ENCODE results near the gene CTSW. TPM values are rescaled to one million over a fixed set of nuclear protein-coding genes. Genes with fewer than 3 reads are reported as not detected.
A peak's percentile ranks its signal among the peaks of the same experiment; 100 is the strongest.

CTSW gene
- polyA plus RNA-seq, 3 donors, result 0.71 to 1.3 (median 0.78) TPM

DNA sequence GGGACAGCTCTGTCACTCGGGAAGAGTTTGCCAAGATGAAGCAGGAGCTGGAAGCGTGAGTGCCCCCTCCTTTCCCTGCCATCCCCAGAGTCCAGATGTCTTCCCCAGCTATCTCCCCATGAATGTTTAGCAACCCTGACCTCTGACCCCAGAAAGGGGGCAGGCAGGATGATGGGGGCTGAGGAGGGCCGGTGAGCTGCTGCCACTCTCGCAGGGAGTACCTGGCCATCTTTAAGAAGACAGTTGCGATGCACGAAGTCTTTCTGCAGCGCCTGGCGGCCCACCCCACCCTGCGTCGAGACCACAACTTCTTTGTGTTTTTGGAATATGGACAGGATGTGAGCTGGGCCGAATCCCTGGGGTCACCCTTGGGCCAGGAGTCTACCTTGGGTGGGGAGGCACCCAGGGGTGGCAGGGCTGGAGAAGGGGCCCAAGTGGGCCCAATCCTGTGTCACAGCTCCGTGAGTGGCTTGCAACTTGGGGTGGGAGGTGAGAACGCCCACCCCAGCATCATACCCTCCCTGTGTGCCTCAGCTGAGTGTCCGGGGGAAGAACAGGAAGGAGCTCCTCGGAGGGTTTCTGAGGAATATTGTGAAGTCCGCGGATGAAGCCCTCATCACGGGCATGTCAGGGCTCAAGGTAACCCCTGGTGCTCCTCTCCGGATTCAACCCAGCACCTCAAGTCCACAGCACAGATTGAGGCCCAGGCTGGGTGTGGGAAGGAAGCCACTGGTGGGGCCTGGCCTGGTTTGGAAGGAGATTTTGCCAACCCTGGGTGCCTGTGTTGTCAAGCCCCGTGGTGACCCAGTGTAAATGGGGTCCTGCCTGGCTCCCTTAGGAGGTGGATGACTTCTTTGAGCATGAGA lies 29.2 kb upstream of the CTSW start:
- Histone ChIP-seq H3K27me3 (ENCODE audit: control insufficient read depth in 2 of 2, insufficient read depth in 2 of 2, low read length in 2 of 2) (no peaks in the 10 kb centered on the region), H4K20me1 (ENCODE audit: insufficient read depth, low read length) (peaks cover 60% of the 10 kb centered on the region), H3K79me2 (ENCODE audit: insufficient read depth, low read length) (peaks cover 23% of the 10 kb centered on the region), H3K4me3 (replicated peaks in 1 of 3; ENCODE audit: low read depth in 2 of 3, low read length in 3 of 3) (no peak overlapping the region), H3K27ac (ENCODE audit: low read depth in 1 of 2, low read length in 2 of 2) (peak overlapping the region in 1 of 2 donors; percentile 4), H3K4me1 (ENCODE audit: control insufficient read depth in 1 of 2, insufficient read depth in 2 of 2, low read length in 2 of 2) (peaks cover 0 to 7% of the 10 kb centered on the region in 2 donors), H3K9ac (ENCODE audit: insufficient read depth, low read length, poor library complexity, severe bottlenecking) (no peak overlapping the region), H2AFZ (ENCODE audit: insufficient read depth, low read depth, low read length, poor library complexity, severe bottlenecking) (no peak overlapping the region), H3K36me3 (replicated peaks in 1 of 2; ENCODE audit: control insufficient read depth in 1 of 2, insufficient read depth in 2 of 2, low read length in 2 of 2) (peaks cover 35 to 50% of the 10 kb centered on the region in 2 donors), H3K9me3 (replicated peaks in 1 of 2; ENCODE audit: control insufficient read depth in 1 of 2, insufficient read depth in 1 of 2, low read length in 2 of 2) (peaks cover 4 to 8% of the 10 kb centered on the region in 2 donors), H3K4me2 (replicated peaks; ENCODE audit: extremely low read depth, low read length, poor library complexity, severe bottlenecking) (no peak overlapping the region)
- Mint-ChIP-seq H3K4me1 (peaks cover 23% of the 10 kb centered on the region), H3K27me3 (ENCODE audit: low read depth in 3 of 3) (peaks cover 0 to 5% (median 0%) of the 10 kb centered on the region in 3 donors), H3K4me3 (no peak overlapping the region), H3K27ac (no peak overlapping the region), H3K36me3 (peaks cover 33 to 45% of the 10 kb centered on the region in 2 donors), H3K9me3 (peaks cover 0 to 10% (median 8%) of the 10 kb centered on the region in 7 donors)
- intact Hi-C loops (cut with micrococcal nuclease), result no loop called here
- DNase-seq, result no peak
- WGBS (ENCODE audit: insufficient coverage), result 87% methylated on average over 6 of the region's 20 CpGs
- TF ChIP-seq, protein P1, sequence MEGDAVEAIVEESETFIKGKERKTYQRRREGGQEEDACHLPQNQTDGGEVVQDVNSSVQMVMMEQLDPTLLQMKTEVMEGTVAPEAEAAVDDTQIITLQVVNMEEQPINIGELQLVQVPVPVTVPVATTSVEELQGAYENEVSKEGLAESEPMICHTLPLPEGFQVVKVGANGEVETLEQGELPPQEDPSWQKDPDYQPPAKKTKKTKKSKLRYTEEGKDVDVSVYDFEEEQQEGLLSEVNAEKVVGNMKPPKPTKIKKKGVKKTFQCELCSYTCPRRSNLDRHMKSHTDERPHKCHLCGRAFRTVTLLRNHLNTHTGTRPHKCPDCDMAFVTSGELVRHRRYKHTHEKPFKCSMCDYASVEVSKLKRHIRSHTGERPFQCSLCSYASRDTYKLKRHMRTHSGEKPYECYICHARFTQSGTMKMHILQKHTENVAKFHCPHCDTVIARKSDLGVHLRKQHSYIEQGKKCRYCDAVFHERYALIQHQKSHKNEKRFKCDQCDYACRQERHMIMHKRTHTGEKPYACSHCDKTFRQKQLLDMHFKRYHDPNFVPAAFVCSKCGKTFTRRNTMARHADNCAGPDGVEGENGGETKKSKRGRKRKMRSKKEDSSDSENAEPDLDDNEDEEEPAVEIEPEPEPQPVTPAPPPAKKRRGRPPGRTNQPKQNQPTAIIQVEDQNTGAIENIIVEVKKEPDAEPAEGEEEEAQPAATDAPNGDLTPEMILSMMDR (IDR thresholded peaks at IDR 0.05), result no peak

- Histone ChIP-seq H3K4me2 (replicated peaks; ENCODE audit: extremely low read depth, low read length, poor library complexity, severe bottlenecking) (no peak overlapping the region), H3K27ac (ENCODE audit: low read depth in 1 of 2, low read length in 2 of 2) (peak overlapping the region in 1 of 2 donors; percentile 4), H3K4me1 (ENCODE audit: control insufficient read depth in 1 of 2, insufficient read depth in 2 of 2, low read length in 2 of 2) (peaks cover 7 to 13% of the 10 kb centered on the region in 2 donors), H2AFZ (ENCODE audit: insufficient read depth, low read depth, low read length, poor library complexity, severe bottlenecking) (no peak overlapping the region), H3K9me3 (replicated peaks in 1 of 2; ENCODE audit: control insufficient read depth in 1 of 2, insufficient read depth in 1 of 2, low read length in 2 of 2) (peaks cover 4 to 8% of the 10 kb centered on the region in 2 donors), H4K20me1 (ENCODE audit: insufficient read depth, low read length) (peaks cover 66% of the 10 kb centered on the region), H3K27me3 (ENCODE audit: control insufficient read depth in 2 of 2, insufficient read depth in 2 of 2, low read length in 2 of 2) (no peaks in the 10 kb centered on the region), H3K9ac (ENCODE audit: insufficient read depth, low read length, poor library complexity, severe bottlenecking) (no peak overlapping the region), H3K79me2 (ENCODE audit: insufficient read depth, low read length) (peaks cover 29% of the 10 kb centered on the region), H3K36me3 (replicated peaks in 1 of 2; ENCODE audit: control insufficient read depth in 1 of 2, insufficient read depth in 2 of 2, low read length in 2 of 2) (peaks cover 42 to 57% of the 10 kb centered on the region in 2 donors), H3K4me3 (replicated peaks in 1 of 3; ENCODE audit: low read depth in 2 of 3, low read length in 3 of 3) (no peak overlapping the region)
- intact Hi-C loops (cut with micrococcal nuclease), result no loop called here
- Mint-ChIP-seq H3K27me3 (ENCODE audit: low read depth in 3 of 3) (peaks cover 0 to 5% (median 0%) of the 10 kb centered on the region in 3 donors), H3K27ac (no peak overlapping the region), H3K4me3 (no peak overlapping the region), H3K4me1 (peaks cover 30% of the 10 kb centered on the region), H3K9me3 (peaks cover 0 to 12% (median 8%) of the 10 kb centered on the region in 7 donors), H3K36me3 (peaks cover 40 to 51% of the 10 kb centered on the region in 2 donors)
- 95% methylated on average over 3 of the region's 14 CpGs for WGBS (ENCODE audit: insufficient coverage)
- peak in 1 of 3 donors; percentile 10 for DNase-seq
- TF ChIP-seq, protein P1 (IDR thresholded peaks at IDR 0.05), result peak; percentile 47
Measured at GRCh38 chr11:65851083-65851579, 28.5 kb upstream of the CTSW start.
